ENCODE results near the gene IRF6.

The IRF6 gene

GRCh38 chr1:209805875-209806760, at the start of gene IRF6:
Gene IRF6, minus strand, starts transcription at chr1:209806142. Its CDS starts 4,729 bp downstream, at chr1:209801413.
- no peak for FAIRE-seq

- no peak for FAIRE-seq
Observed at GRCh38 chr1:209855623-209856022, 49.7 kb upstream of the IRF6 start.

- FAIRE-seq = no peak
Observed at GRCh38 chr1:209855006-209855405, 49.1 kb upstream of the IRF6 start.

- FAIRE-seq = no peak
Observed at GRCh38 chr1:209854196-209854595, 48.3 kb upstream of the IRF6 start.

- FAIRE-seq = no peak
Observed at GRCh38 chr1:209853676-209854075, 47.7 kb upstream of the IRF6 start.

GRCh38 chr1:209850342-209850979, 44.5 kb upstream of the IRF6 start:
- peak; percentile 29 for FAIRE-seq

- no peak for FAIRE-seq
Observed at GRCh38 chr1:209849388-209849787, 43.4 kb upstream of the IRF6 start.

GRCh38 chr1:209845408-209845725, 39.4 kb upstream of the IRF6 start:
- no peak for FAIRE-seq

- no peak for FAIRE-seq
Observed at GRCh38 chr1:209844695-209845407, 38.9 kb upstream of the IRF6 start.

GRCh38 chr1:209840611-209841010, 34.7 kb upstream of the IRF6 start:
- FAIRE-seq = no peak

GRCh38 chr1:209839875-209840546, 34.1 kb upstream of the IRF6 start:
- FAIRE-seq = no peak

GRCh38 chr1:209838537-209838936, 32.6 kb upstream of the IRF6 start:
- FAIRE-seq = no peak

- FAIRE-seq = no peak
Observed at GRCh38 chr1:209837671-209838070, 31.7 kb upstream of the IRF6 start.

- FAIRE-seq = no peak
Observed at GRCh38 chr1:209835782-209836298, 29.9 kb upstream of the IRF6 start.

GRCh38 chr1:209831615-209832014, 25.7 kb upstream of the IRF6 start:
- FAIRE-seq = no peak

- no peak for FAIRE-seq
Observed at GRCh38 chr1:209830722-209831121, 24.8 kb upstream of the IRF6 start.

GRCh38 chr1:209829716-209830115, 23.8 kb upstream of the IRF6 start:
- no peak for FAIRE-seq

GRCh38 chr1:209827384-209828262, 21.7 kb upstream of the IRF6 start, which contains the start of gene UTP25:
Gene UTP25, plus strand, starts transcription at chr1:209827972. Its CDS starts 92 bp downstream, at chr1:209828064.
- FAIRE-seq = peak; percentile 95

GRCh38 chr1:209825591-209826434, 19.9 kb upstream of the IRF6 start:
- FAIRE-seq = no peak

GRCh38 chr1:209823143-209824041, 17.4 kb upstream of the IRF6 start:
- FAIRE-seq = peak; percentile 87

Data from TTC549 (cell line).